ENCODE results near the gene RPGRIP1L. TPM values are rescaled to one million over a fixed set of nuclear protein-coding genes. Genes with fewer than 3 reads are reported as not detected.

The RPGRIP1L gene
- total and polyA plus RNA-seq, 2 donors (not counting 1 experiment from before 2014, with no cell fraction given) = 1.0 to 7.1 TPM

DNA sequence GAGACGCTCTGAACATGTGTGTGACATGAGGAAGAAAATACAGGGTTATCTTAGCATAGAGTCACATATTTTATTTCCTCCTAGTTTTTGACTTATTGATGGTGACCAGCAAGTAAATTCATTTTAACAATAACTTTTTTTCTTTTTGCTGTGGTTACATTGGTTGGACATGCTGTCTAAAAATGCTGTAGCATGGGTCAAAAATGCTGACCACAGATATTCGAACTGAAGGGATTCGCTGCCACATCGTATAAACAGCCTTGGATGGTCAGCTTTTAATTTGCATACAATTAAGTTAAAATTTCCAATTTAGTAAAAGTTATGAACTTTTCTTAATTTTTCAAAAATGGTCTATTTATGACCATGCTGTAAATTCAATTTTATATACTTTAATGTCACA lies 30.5 kb downstream of the RPGRIP1L start:
- Mint-ChIP-seq H3K9me3 (ENCODE audit: insufficient read depth) (no peaks in the 10 kb centered on the region), H3K4me3 (no peak overlapping the region), H3K27me3 (no peaks in the 10 kb centered on the region), H3K27ac (no peak overlapping the region), H3K4me1 (no peaks in the 10 kb centered on the region)
- Histone ChIP-seq H3K4me3 (ENCODE audit: control extremely low read depth in 1 of 5, extremely low read depth in 1 of 5, insufficient read depth in 1 of 5, low read depth in 2 of 5, low read length in 4 of 5) (no peak overlapping the region), H3K36me3 (replicated peaks in 1 of 2; ENCODE audit: control extremely low read depth in 1 of 2, control insufficient read depth in 1 of 2, extremely low read depth in 1 of 2, insufficient read depth in 2 of 2, low read length in 1 of 2) (no peaks in the 10 kb centered on the region), H3K4me2 (replicated peaks; ENCODE audit: low read depth, low read length, poor library complexity, severe bottlenecking) (no peak overlapping the region), H3K79me2 (ENCODE audit: control insufficient read depth, insufficient read depth, low read length) (no peaks in the 10 kb centered on the region), H3K27me3 (replicated peaks in 1 of 4; ENCODE audit: control extremely low read depth in 1 of 4, control insufficient read depth in 3 of 4, insufficient read depth in 4 of 4, low read length in 3 of 4) (no peaks in the 10 kb centered on the region), H3K9ac (ENCODE audit: low read length) (no peak overlapping the region), H2AFZ (ENCODE audit: insufficient read depth, low read depth, low read length, poor library complexity, severe bottlenecking) (no peak overlapping the region), H3K27ac (ENCODE audit: low read length in 2 of 2) (no peak overlapping the region), H3K9me3 (ENCODE audit: control extremely low read depth in 1 of 3, control insufficient read depth in 2 of 3, insufficient read depth in 1 of 3, low read length in 2 of 3) (no peaks in the 10 kb centered on the region), H3K4me1 (ENCODE audit: control insufficient read depth in 2 of 2, insufficient read depth in 2 of 2, low read length in 2 of 2) (no peaks in the 10 kb centered on the region), H4K20me1 (ENCODE audit: control insufficient read depth, insufficient read depth, low read length, poor library complexity, severe bottlenecking) (no peaks in the 10 kb centered on the region)
- TF ChIP-seq CTCF (IDR thresholded peaks at IDR 0.05) (no peak), EZH2 (IDR thresholded peaks at IDR 0.05; ENCODE audit: borderline replicate concordance, insufficient read depth, low read depth, low read length, poor library complexity, severe bottlenecking) (no peak)
- intact Hi-C loops (cut with micrococcal nuclease) = no loop called here
- ATAC-seq (ENCODE audit: low read depth) = no peak
- ChIA-PET CTCF (no interaction called here), POLR2A (no interaction called here)
- WGBS (ENCODE audit: insufficient coverage) = 100% methylated on average over 2 of the region's 4 CpGs
- no peak for DNase-seq

GRCh38 chr16:53672461-53672860 lies 31.2 kb downstream of the RPGRIP1L start:
- Histone ChIP-seq H3K27ac (ENCODE audit: low read length in 2 of 2) (no peak overlapping the region), H3K4me2 (replicated peaks; ENCODE audit: low read depth, low read length, poor library complexity, severe bottlenecking) (no peak overlapping the region), H3K4me1 (ENCODE audit: control insufficient read depth in 2 of 2, insufficient read depth in 2 of 2, low read length in 2 of 2) (no peaks in the 10 kb centered on the region), H3K36me3 (replicated peaks in 1 of 2; ENCODE audit: control extremely low read depth in 1 of 2, control insufficient read depth in 1 of 2, extremely low read depth in 1 of 2, insufficient read depth in 2 of 2, low read length in 1 of 2) (no peaks in the 10 kb centered on the region), H3K27me3 (replicated peaks in 1 of 4; ENCODE audit: control extremely low read depth in 1 of 4, control insufficient read depth in 3 of 4, insufficient read depth in 4 of 4, low read length in 3 of 4) (no peaks in the 10 kb centered on the region), H3K9me3 (ENCODE audit: control extremely low read depth in 1 of 3, control insufficient read depth in 2 of 3, insufficient read depth in 1 of 3, low read length in 2 of 3) (no peaks in the 10 kb centered on the region), H3K79me2 (ENCODE audit: control insufficient read depth, insufficient read depth, low read length) (no peaks in the 10 kb centered on the region), H4K20me1 (ENCODE audit: control insufficient read depth, insufficient read depth, low read length, poor library complexity, severe bottlenecking) (no peaks in the 10 kb centered on the region), H3K9ac (ENCODE audit: low read length) (no peak overlapping the region), H2AFZ (ENCODE audit: insufficient read depth, low read depth, low read length, poor library complexity, severe bottlenecking) (no peak overlapping the region), H3K4me3 (ENCODE audit: control extremely low read depth in 1 of 5, extremely low read depth in 1 of 5, insufficient read depth in 1 of 5, low read depth in 2 of 5, low read length in 4 of 5) (no peak overlapping the region)
- TF ChIP-seq EZH2 (IDR thresholded peaks at IDR 0.05; ENCODE audit: borderline replicate concordance, insufficient read depth, low read depth, low read length, poor library complexity, severe bottlenecking) = no peak
- no peak for TF ChIP-seq CTCF (IDR thresholded peaks at IDR 0.05)
- ATAC-seq (ENCODE audit: low read depth) = no peak
- no peak for DNase-seq
- Mint-ChIP-seq H3K27ac (no peak overlapping the region), H3K4me1 (no peaks in the 10 kb centered on the region), H3K4me3 (no peak overlapping the region), H3K9me3 (ENCODE audit: insufficient read depth) (no peaks in the 10 kb centered on the region), H3K27me3 (no peaks in the 10 kb centered on the region)
- POLR2A ChIA-PET = no interaction called here
- intact Hi-C loops (cut with micrococcal nuclease) = no loop called here
- CTCF ChIA-PET = no interaction called here
